GM21619 (cell line): ENCODE results near the gene ADAMTSL1.

Experiments
- ATAC-seq: cut with Tn5 transposase; IDR thresholded peaks from one replicate; pipeline ENCODE4 v1.9.1; 2021; ENCODE audit not compliant: unreplicated experiment

The ADAMTSL1 gene

GRCh38 chr9:18473652-18474279 lies at the start of gene ADAMTSL1:
Gene ADAMTSL1 (plus strand): TSS chr9:18474153. CDS start chr9:18474233, 80 bp downstream.
- no peak for ATAC-seq

GRCh38 chr9:18427691-18428090 lies 46.3 kb upstream of the ADAMTSL1 start:
- no peak for ATAC-seq

- ATAC-seq: no peak
Observed at GRCh38 chr9:18428661-18429060, 45.3 kb upstream of the ADAMTSL1 start.

GRCh38 chr9:18429070-18429469 lies 44.9 kb upstream of the ADAMTSL1 start:
- ATAC-seq: no peak

- no peak for ATAC-seq
Observed at GRCh38 chr9:18433620-18434019, 40.3 kb upstream of the ADAMTSL1 start.

GRCh38 chr9:18437315-18438201 lies 36.4 kb upstream of the ADAMTSL1 start:
- ATAC-seq: no peak

- no peak for ATAC-seq
Observed at GRCh38 chr9:18438300-18438925, 35.5 kb upstream of the ADAMTSL1 start.

- no peak for ATAC-seq
Observed at GRCh38 chr9:18438951-18439350, 35.0 kb upstream of the ADAMTSL1 start.

- ATAC-seq: no peak
Observed at GRCh38 chr9:18441261-18441660, 32.7 kb upstream of the ADAMTSL1 start.

- peak; percentile 89 for ATAC-seq
Observed at GRCh38 chr9:18442629-18443491, 31.1 kb upstream of the ADAMTSL1 start.

- ATAC-seq: no peak
Observed at GRCh38 chr9:18447131-18447530, 26.8 kb upstream of the ADAMTSL1 start.

GRCh38 chr9:18447541-18447940 lies 26.4 kb upstream of the ADAMTSL1 start:
- ATAC-seq: no peak

GRCh38 chr9:18448101-18448500 lies 25.9 kb upstream of the ADAMTSL1 start:
- no peak for ATAC-seq

- no peak for ATAC-seq
Observed at GRCh38 chr9:18451406-18451805, 22.5 kb upstream of the ADAMTSL1 start.

- no peak for ATAC-seq
Observed at GRCh38 chr9:18452276-18452675, 21.7 kb upstream of the ADAMTSL1 start.

GRCh38 chr9:18456624-18457237 lies 17.2 kb upstream of the ADAMTSL1 start:
- ATAC-seq: no peak

GRCh38 chr9:18457510-18457909 lies 16.4 kb upstream of the ADAMTSL1 start:
- ATAC-seq: no peak

- no peak for ATAC-seq
Observed at GRCh38 chr9:18459962-18460584, 13.9 kb upstream of the ADAMTSL1 start.

- ATAC-seq: no peak
Observed at GRCh38 chr9:18461496-18461895, 12.5 kb upstream of the ADAMTSL1 start.

- no peak for ATAC-seq
Observed at GRCh38 chr9:18463991-18464390, 10.0 kb upstream of the ADAMTSL1 start.
